Naive thymus-derived CD4-positive, alpha-beta T cell (primary cell): ENCODE results near the gene TFG. TPM values are rescaled to one million over a fixed set of nuclear protein-coding genes. Genes with fewer than 3 reads are reported as not detected.
A peak's percentile ranks its signal among the peaks of the same experiment; 100 is the strongest.

Experiments
- ATAC-seq: fragments of 150-1000 bp; cut with Tn5 transposase; 2 replicates; pipeline ENCODE4 v1.10.0; 2021; ENCODE audit warnings: mild to moderate bottlenecking, moderate library complexity
- CTCF ChIA-PET: fragments of 350-600 bp; sonication (Branson Sonifier 250); formaldehyde crosslinking; loops from one replicate; lab custom pipeline; 2021; ENCODE audit warnings: antibody characterized with exemption; lab: Charles Lee
- POLR2A ChIA-PET: fragments of 350-600 bp; sonication (Branson Sonifier 250); formaldehyde crosslinking; loops from one replicate; lab custom pipeline; 2021; ENCODE audit warnings: antibody characterized with exemption, inconsistent platforms; lab: Charles Lee
- DNase-seq, 9 donors: peaks; one replicate each; pipeline versions ENCODE4 v3.0.0 to v3.0.0-alpha.2; 2020 to 2022; ENCODE audit warnings: mixed read lengths in 1 of 9
- H3K27ac ChIP-seq: one replicate; pipeline ENCODE4 v1.7.0; 2013; ENCODE audit warnings: mild to moderate bottlenecking, low read depth, low read length, moderate library complexity
- H3K27me3 ChIP-seq, 2 donors: one replicate each; pipeline ENCODE4 v1.7.0; 2013; ENCODE audit warnings: low read length in 2 of 2, mild to moderate bottlenecking in 2 of 2, moderate library complexity in 2 of 2; ENCODE audit not compliant: control insufficient read depth in 2 of 2, insufficient read depth in 2 of 2
- H3K36me3 ChIP-seq, 3 experiments: 1 replicate in 2 of 3; 2 replicates in 1 of 3; pipeline ENCODE4 v1.7.0; 2013; ENCODE audit warnings: low read length in 3 of 3, mild to moderate bottlenecking in 3 of 3, moderate library complexity in 1 of 3; ENCODE audit not compliant: insufficient read depth in 3 of 3, control insufficient read depth in 2 of 3
- H3K4me1 ChIP-seq, 2 donors: one replicate each; pipeline ENCODE4 v1.7.0; 2013; ENCODE audit warnings: low read length in 2 of 2, mild to moderate bottlenecking in 2 of 2, moderate library complexity in 1 of 2; ENCODE audit not compliant: control insufficient read depth in 2 of 2, insufficient read depth in 2 of 2
- H3K4me3 ChIP-seq: 2 replicates; pipeline ENCODE4 v1.7.0; 2013; ENCODE audit warnings: mild to moderate bottlenecking, low read length
- H3K9me3 ChIP-seq, 3 experiments: 1 replicate in 2 of 3; 2 replicates in 1 of 3; pipeline ENCODE4 v1.7.0; 2013; ENCODE audit warnings: low read length in 3 of 3; ENCODE audit not compliant: control insufficient read depth in 2 of 3
- H3K27ac Mint-ChIP-seq, 9 donors: one replicate each; pipeline ENCODE4 v1.8.0; 2020 to 2022; ENCODE audit warnings: mixed read lengths in 9 of 9, mild to moderate bottlenecking in 8 of 9, moderate library complexity in 5 of 9, inconsistent platforms in 2 of 9
- H3K27me3 Mint-ChIP-seq, 5 donors: one replicate each; pipeline ENCODE4 v1.8.0; 2021 to 2022; ENCODE audit warnings: mixed read lengths in 5 of 5, mild to moderate bottlenecking in 1 of 5
- H3K36me3 Mint-ChIP-seq, 5 donors: one replicate each; pipeline ENCODE4 v1.8.0; 2020 to 2022; ENCODE audit warnings: mixed read lengths in 5 of 5, mild to moderate bottlenecking in 3 of 5, inconsistent platforms in 1 of 5
- H3K4me1 Mint-ChIP-seq, 7 donors: one replicate each; pipeline ENCODE4 v1.8.0; 2020 to 2022; ENCODE audit warnings: mixed read lengths in 7 of 7, mild to moderate bottlenecking in 3 of 7, inconsistent platforms in 1 of 7
- H3K4me3 Mint-ChIP-seq, 10 donors: one replicate each; pipeline ENCODE4 v1.8.0; 2020 to 2022; ENCODE audit warnings: mild to moderate bottlenecking in 10 of 10, mixed read lengths in 10 of 10, moderate library complexity in 6 of 10, inconsistent platforms in 2 of 10
- H3K9me3 Mint-ChIP-seq, 11 donors: one replicate each; pipeline ENCODE4 v1.8.0; 2020 to 2022; ENCODE audit warnings: mixed read lengths in 11 of 11, mild to moderate bottlenecking in 4 of 11, inconsistent platforms in 1 of 11, moderate library complexity in 1 of 11
- intact Hi-C, 2 donors: fragments of 100-400 bp; cut with micrococcal nuclease; formaldehyde crosslinking; loops; one replicate each; pipeline ENCODE4 v1.15.1; 2023
- polyA plus RNA-seq, 2 donors: library from polyadenylated mRNA; unstranded; fragments of 300-500 nt; fragmentation: Illumina TruSeq; gene quantifications; one replicate each; pipeline ENCODE4 v1.2.3, GENCODE V29; 2021
- total RNA-seq, 6 experiments: library from RNA in 5 of 6; stranded (reverse) in 5 of 6; gene quantifications; 1 replicate in 5 of 6; 2 replicates in 1 of 6; pipeline ENCODE4 v1.2.3 and lab custom pipeline; 2021 to 2026

Gene TFG
- total and polyA plus RNA-seq, 7 experiments from 2014 or later = 40.8 to 72.2 (median 45.6) TPM

- Mint-ChIP-seq H3K27ac (peak overlapping the region in 5 of 9 donors; percentile 2 to 72 (median 49)), H3K27me3 (no peaks in the 10 kb centered on the region), H3K36me3 (peaks cover 5 to 52% (median 22%) of the 10 kb centered on the region in 5 donors), H3K4me3 (no peak overlapping the region), H3K4me1 (peaks cover 11 to 29% (median 21%) of the 10 kb centered on the region in 7 donors), H3K9me3 (no peaks in the 10 kb centered on the region)
- DNase-seq (no peak), ATAC-seq (no peak)
- POLR2A ChIA-PET = no interaction called here
- intact Hi-C loops = loop anchor here in 1 of 2 donors (2.0 kb wide), 1 partner anchor 14 kb away; no protein-coding TSS in a partner anchor
- H3K27ac ChIP-seq = no peak overlapping the region
- H3K9me3 ChIP-seq = no peaks in the 10 kb centered on the region
- no peaks in the 10 kb centered on the region for H3K4me1 ChIP-seq
- peaks cover 10 to 29% (median 12%) of the 10 kb centered on the region in 3 experiments for H3K36me3 ChIP-seq
- CTCF ChIA-PET = no interaction called here
- no peaks in the 10 kb centered on the region for H3K27me3 ChIP-seq
- no peak overlapping the region for H3K4me3 ChIP-seq
Observed at GRCh38 chr3:100726706-100727105, 17.4 kb downstream of the TFG start.

- no peak overlapping the region for H3K4me3 ChIP-seq
- no peak overlapping the region for H3K27ac ChIP-seq
- ATAC-seq (no peak), DNase-seq (no peak)
- intact Hi-C loops = loop anchor here in 1 of 2 donors (5.0 kb wide), 1 partner anchor 78 kb away; no protein-coding TSS in a partner anchor
- Mint-ChIP-seq H3K36me3 (peaks cover 5 to 57% (median 16%) of the 10 kb centered on the region in 5 donors), H3K4me3 (no peak overlapping the region), H3K27ac (peak overlapping the region in 2 of 9 donors; percentile 1 to 4), H3K9me3 (no peaks in the 10 kb centered on the region), H3K27me3 (no peaks in the 10 kb centered on the region), H3K4me1 (peaks cover 5 to 36% (median 26%) of the 10 kb centered on the region in 7 donors)
- ChIA-PET POLR2A (no interaction called here), CTCF (no interaction called here)
- no peaks in the 10 kb centered on the region for H3K27me3 ChIP-seq
- no peaks in the 10 kb centered on the region for H3K4me1 ChIP-seq
- H3K9me3 ChIP-seq = no peaks in the 10 kb centered on the region
- peaks cover 3 to 40% (median 8%) of the 10 kb centered on the region in 3 experiments for H3K36me3 ChIP-seq
Observed at GRCh38 chr3:100730524-100730923, 21.2 kb downstream of the TFG start.

GRCh38 chr3:100732435-100732834 is 23.1 kb downstream of the TFG start:
- peaks cover 15 to 61% (median 30%) of the 10 kb centered on the region in 5 donors for H3K36me3 Mint-ChIP-seq
- Histone ChIP-seq H3K27ac (no peak overlapping the region), H3K27me3 (no peaks in the 10 kb centered on the region), H3K36me3 (peaks cover 0 to 59% (median 16%) of the 10 kb centered on the region in 3 experiments), H3K9me3 (no peaks in the 10 kb centered on the region), H3K4me3 (no peak overlapping the region), H3K4me1 (no peaks in the 10 kb centered on the region)
- no peaks in the 10 kb centered on the region for H3K9me3 Mint-ChIP-seq
- ChIA-PET CTCF (no interaction called here), POLR2A (interaction anchor here (0.7 kb wide), 1 partner anchor 14 kb away, joined by 3 read pairs; no protein-coding TSS in a partner anchor)
- no peaks in the 10 kb centered on the region for H3K27me3 Mint-ChIP-seq
- no peak for DNase-seq
- ATAC-seq = no peak
- H3K27ac Mint-ChIP-seq = no peak overlapping the region
- H3K4me3 Mint-ChIP-seq = no peak overlapping the region
- intact Hi-C loops = loop anchor here (2.0 to 5.0 kb wide), 2 partner anchors 14 to 80 kb away; no protein-coding TSS in a partner anchor
- peaks cover 7 to 25% (median 16%) of the 10 kb centered on the region in 7 donors for H3K4me1 Mint-ChIP-seq

GRCh38 chr3:100737334-100737733 is 28.0 kb downstream of the TFG start:
- POLR2A ChIA-PET = interaction anchor here (0.7 kb wide), 1 partner anchor 238 kb away, joined by 4 read pairs; no protein-coding TSS in a partner anchor
- ATAC-seq (no peak), DNase-seq (peak in 3 of 9 donors; percentile 1 to 11 (median 4))
- Histone ChIP-seq H3K27ac (no peak overlapping the region), H3K9me3 (no peaks in the 10 kb centered on the region), H3K4me3 (no peak overlapping the region), H3K4me1 (no peaks in the 10 kb centered on the region), H3K36me3 (peaks cover 3 to 81% (median 23%) of the 10 kb centered on the region in 3 experiments), H3K27me3 (no peaks in the 10 kb centered on the region)
- Mint-ChIP-seq H3K9me3 (no peaks in the 10 kb centered on the region), H3K4me1 (peaks cover 4 to 16% (median 11%) of the 10 kb centered on the region in 7 donors), H3K36me3 (peaks cover 11 to 51% (median 25%) of the 10 kb centered on the region in 5 donors), H3K27me3 (no peaks in the 10 kb centered on the region), H3K4me3 (no peak overlapping the region), H3K27ac (no peak overlapping the region)
- intact Hi-C loops = loop anchor here (1.0 to 5.0 kb wide), 3 partner anchors 59 to 899 kb away; no protein-coding TSS in a partner anchor
- CTCF ChIA-PET = no interaction called here

GRCh38 chr3:100740207-100740606 is 30.9 kb downstream of the TFG start:
- H3K4me1 ChIP-seq = no peaks in the 10 kb centered on the region
- Mint-ChIP-seq H3K27ac (no peak overlapping the region), H3K27me3 (no peaks in the 10 kb centered on the region), H3K4me3 (no peak overlapping the region), H3K4me1 (peaks cover 0 to 11% (median 4%) of the 10 kb centered on the region in 7 donors), H3K9me3 (no peaks in the 10 kb centered on the region), H3K36me3 (peaks cover 15 to 48% (median 27%) of the 10 kb centered on the region in 5 donors)
- no peak overlapping the region for H3K4me3 ChIP-seq
- DNase-seq = no peak
- no peak overlapping the region for H3K27ac ChIP-seq
- ATAC-seq = no peak
- no peaks in the 10 kb centered on the region for H3K27me3 ChIP-seq
- POLR2A ChIA-PET = no interaction called here
- no peaks in the 10 kb centered on the region for H3K9me3 ChIP-seq
- peaks cover 3 to 87% (median 23%) of the 10 kb centered on the region in 3 experiments for H3K36me3 ChIP-seq
- CTCF ChIA-PET = interaction anchor here (0.6 kb wide), 1 partner anchor 17 kb away, joined by 5 read pairs; no protein-coding TSS in a partner anchor
- intact Hi-C loops = loop anchor here in 1 of 2 donors (10.0 kb wide), 1 partner anchor 645 kb away; no protein-coding TSS in a partner anchor

- ChIA-PET CTCF (no interaction called here), POLR2A (no interaction called here)
- Histone ChIP-seq H3K27me3 (no peaks in the 10 kb centered on the region), H3K9me3 (no peaks in the 10 kb centered on the region), H3K27ac (no peak overlapping the region), H3K4me3 (no peak overlapping the region), H3K36me3 (peaks cover 16 to 77% (median 20%) of the 10 kb centered on the region in 3 experiments), H3K4me1 (no peaks in the 10 kb centered on the region)
- H3K4me1 Mint-ChIP-seq = peaks cover 0 to 4% (median 0%) of the 10 kb centered on the region in 7 donors
- no peak for ATAC-seq
- H3K36me3 Mint-ChIP-seq = peaks cover 5 to 57% (median 24%) of the 10 kb centered on the region in 5 donors
- no peak overlapping the region for H3K27ac Mint-ChIP-seq
- intact Hi-C loops = loop anchor here in 1 of 2 donors (10.0 kb wide), 1 partner anchor 641 kb away; no protein-coding TSS in a partner anchor
- H3K9me3 Mint-ChIP-seq = no peaks in the 10 kb centered on the region
- no peak for DNase-seq
- H3K4me3 Mint-ChIP-seq = no peak overlapping the region
- no peaks in the 10 kb centered on the region for H3K27me3 Mint-ChIP-seq
Observed at GRCh38 chr3:100743535-100743934, 34.2 kb downstream of the TFG start.
